HG03457 (cell line): ENCODE results near the gene PCNX3.
A peak's percentile ranks its signal among the peaks of the same experiment; 100 is the strongest.
"Not testable (repeated sequence)": the region's sequence is repeated elsewhere in the genome, so short reads cannot be mapped to it uniquely, and the experiment has no call there.

Source experiments
- ATAC-seq: cut with Tn5 transposase; IDR thresholded peaks from one replicate; pipeline ENCODE4 v1.9.1; 2021; ENCODE audit warnings: moderate number of reproducible peaks; ENCODE audit not compliant: unreplicated experiment

PCNX3 gene

DNA sequence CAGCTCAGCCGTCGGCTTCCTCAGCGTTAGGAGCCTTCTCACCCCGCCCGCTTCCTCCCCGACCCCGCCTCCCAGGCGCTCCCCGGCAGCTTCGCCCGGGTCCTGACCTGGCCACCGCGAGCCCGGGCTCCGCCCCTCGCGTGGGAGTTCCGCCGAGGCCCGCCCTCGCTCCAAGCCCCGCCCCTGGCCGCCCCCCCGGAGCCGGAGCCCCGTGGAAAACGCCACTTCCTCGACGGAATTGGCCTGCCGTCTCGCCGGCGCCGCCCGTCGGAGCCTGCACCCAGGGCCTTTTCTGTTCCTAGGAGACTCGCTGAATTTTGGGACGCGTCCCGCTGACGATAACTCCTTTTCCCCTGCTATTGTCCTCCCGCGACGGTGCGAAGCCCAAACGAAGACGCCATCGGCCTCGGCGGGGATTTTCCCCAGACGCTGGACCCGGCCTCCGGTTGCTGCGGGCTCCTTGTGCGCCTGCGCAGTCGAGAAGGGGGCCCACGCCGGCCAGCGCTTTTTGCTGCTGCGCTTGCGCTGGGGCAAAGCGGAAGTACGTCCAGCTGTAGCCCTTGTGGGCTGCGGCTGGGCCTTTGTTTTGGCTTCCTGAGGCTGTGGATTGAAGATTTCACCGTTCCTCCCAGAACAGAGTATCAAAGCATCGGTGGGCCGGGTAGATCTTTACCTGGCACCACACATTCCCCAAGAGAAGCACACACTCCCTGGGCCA lies 37.1 kb downstream of the PCNX3 start:
- ATAC-seq, result peak; percentile 37

- no peak for ATAC-seq
Observed at GRCh38 chr11:65653229-65654225, 38.0 kb downstream of the PCNX3 start.

- ATAC-seq, result no peak
Observed at GRCh38 chr11:65654375-65655349, 39.1 kb downstream of the PCNX3 start.

GRCh38 chr11:65655570-65656332 lies 40.2 kb downstream of the PCNX3 start:
- ATAC-seq, result no peak

GRCh38 chr11:65657426-65657825 lies 41.9 kb downstream of the PCNX3 start:
- no peak for ATAC-seq

- no peak for ATAC-seq
Observed at GRCh38 chr11:65658174-65659021, 42.8 kb downstream of the PCNX3 start.

DNA sequence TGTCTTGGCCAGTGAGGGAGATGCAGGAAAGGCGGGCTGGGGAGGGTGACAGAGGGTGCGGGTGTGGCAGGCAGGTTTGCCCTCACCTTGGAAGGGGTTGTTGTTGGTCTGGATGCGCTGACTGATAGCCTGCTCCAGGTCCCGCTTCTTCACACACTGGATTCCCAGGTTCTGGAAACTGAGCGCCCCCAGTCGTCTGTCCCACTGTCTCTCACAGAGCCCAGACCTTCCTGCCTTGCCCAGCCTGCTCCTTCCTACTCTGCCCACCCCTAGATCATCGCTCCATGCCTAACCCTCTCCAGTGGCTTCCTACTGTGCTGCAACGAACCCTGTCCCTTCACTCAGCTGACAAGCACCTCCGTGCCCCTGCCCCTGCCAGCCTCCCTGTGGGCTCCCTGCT lies 44.5 kb downstream of the PCNX3 start:
- ATAC-seq, result no peak

DNA sequence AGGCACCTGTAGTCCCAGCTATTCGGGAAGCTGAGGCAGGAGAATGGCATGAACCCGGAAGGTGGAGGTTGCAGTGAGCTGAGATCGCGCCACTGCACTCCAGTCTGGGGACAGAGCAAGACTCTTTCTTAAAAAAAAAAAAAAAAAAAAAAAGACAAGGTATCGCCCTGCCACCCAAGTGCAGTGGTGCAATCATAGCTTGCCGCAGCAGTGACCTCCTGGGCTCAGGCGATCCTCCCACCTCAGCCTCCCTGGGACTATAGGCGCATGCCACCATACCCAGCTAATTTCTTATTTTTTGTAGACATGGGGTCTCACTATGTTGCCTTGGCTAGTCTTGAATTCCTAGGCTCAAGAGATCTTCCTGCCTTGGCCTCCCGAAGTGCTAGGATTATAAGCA lies 45.3 kb downstream of the PCNX3 start:
- not testable (repeated sequence) for ATAC-seq

GRCh38 chr11:65661599-65662246 lies 46.1 kb downstream of the PCNX3 start:
- no peak for ATAC-seq

DNA sequence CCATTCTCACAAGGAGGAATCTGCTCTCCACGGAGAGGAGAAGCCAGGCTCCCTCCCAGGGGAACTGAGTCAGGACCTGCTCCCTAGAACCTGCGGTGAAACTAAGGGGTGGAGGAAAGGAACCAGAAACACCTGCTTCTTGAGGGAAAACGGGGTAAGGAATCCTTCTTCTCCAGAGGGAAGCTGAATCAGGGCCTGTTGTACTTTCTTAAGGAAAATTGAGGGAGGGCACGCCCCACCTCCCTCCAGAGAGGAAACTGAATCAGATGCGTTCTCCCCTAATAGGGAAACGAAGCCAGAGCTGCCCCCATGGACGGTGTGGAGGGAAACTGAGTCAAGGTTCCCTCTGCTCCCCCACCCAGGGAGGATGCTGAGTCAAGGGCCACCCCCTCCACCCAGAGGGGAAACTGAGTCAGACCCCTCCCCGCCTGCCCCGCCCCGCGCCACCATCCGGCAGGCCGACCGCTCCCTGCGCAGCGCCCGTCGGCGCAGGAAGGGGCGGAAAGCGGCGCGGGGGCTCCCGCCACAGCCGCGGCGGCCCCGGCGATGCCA lies 46.7 kb downstream of the PCNX3 start:
- no peak for ATAC-seq

DNA sequence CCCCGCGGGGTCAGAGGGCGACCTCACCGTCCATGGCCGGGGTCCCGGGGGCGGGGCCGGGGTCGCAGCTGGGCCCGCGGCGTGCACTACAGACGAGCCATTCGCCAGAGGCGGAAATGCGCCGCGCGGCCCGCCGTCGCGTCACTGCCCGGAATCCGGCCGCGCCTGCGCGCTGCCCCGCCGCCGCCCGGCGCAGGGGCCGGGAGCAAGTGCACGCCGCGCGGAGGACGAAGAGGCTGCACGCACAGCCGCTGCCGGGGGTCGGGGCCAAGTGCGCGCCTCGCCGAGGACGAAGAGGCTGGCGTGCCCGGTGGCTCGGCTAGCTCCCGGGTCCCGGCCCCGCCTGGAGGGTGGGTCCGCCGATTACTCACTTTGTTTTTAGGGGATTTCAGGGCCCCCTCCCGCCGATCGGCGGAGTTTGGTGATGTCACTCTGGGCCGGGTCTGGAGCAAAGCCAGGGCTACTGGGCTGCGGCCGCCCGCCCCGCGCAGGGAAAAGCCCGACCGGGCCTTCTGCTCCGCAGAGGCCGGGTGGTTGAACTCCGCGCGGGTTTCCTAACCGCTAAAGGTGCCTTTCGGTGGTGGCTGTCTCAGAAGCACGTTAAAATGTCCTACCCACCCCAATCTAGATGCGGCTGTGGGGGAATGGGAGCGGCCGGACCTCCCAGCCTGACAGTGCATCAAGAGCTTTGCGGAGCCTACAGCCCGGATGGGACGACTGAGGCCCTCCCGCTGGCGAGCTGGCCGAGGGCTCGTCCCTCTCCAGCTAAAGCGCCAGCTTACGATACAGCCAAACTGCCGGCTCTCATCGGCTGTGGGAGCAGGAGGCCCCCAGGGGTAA lies 47.4 kb downstream of the PCNX3 start, which contains the start of gene RELA:
Gene RELA, minus strand, starts transcription at position 118 of the 840 bp plus-strand sequence. Its CDS starts 84 bp downstream, at position 34.
- ATAC-seq, result peak; percentile 57

GRCh38 chr11:65663639-65664200 lies 48.1 kb downstream of the PCNX3 start:
- ATAC-seq, result peak; percentile 15

GRCh38 chr11:65672180-65672860 lies 56.7 kb downstream of the PCNX3 start:
- ATAC-seq, result no peak

- no peak for ATAC-seq
Observed at GRCh38 chr11:65672982-65673381, 57.4 kb downstream of the PCNX3 start.

- no peak for ATAC-seq
Observed at GRCh38 chr11:65680192-65680743, 64.7 kb downstream of the PCNX3 start.

- not testable (repeated sequence) for ATAC-seq
Observed at GRCh38 chr11:65683480-65683879, 67.9 kb downstream of the PCNX3 start.
